T-helper 1 cell treated with Interleukin-12 subunit alpha and Interleukin-12 subunit beta and Interleukin-4 antibody, amounts not matched to agents 30 ng/mL and 1 ng/mL, for 36 hours (primary cell): ENCODE measurements around the gene PTCH2. TPM values are rescaled to one million over a fixed set of nuclear protein-coding genes. Genes with fewer than 3 reads are reported as not detected.

Experiments
- intact Hi-C: fragments of 100-400 bp; cut with micrococcal nuclease; formaldehyde crosslinking; loops from one replicate; pipeline ENCODE4 v1.15.1; 2024
- total RNA-seq: library from RNA; stranded (reverse); gene quantifications from 2 replicates; pipeline ENCODE4 v1.2.3, GENCODE V29; 2022

The PTCH2 gene
- total RNA-seq, 1 donor from 2014 or later = 1.3 TPM

- intact Hi-C loops = loop anchor here (5.0 kb wide), 1 partner anchor 653 kb away; the partner anchor contains the start of gene TESK2
Measured at GRCh38 chr1:44839576-44839975, 3.5 kb downstream of the PTCH2 start.

GRCh38 chr1:44838294-44838693 lies 4.8 kb downstream of the PTCH2 start:
- intact Hi-C loops = loop anchor here (5.0 kb wide), 1 partner anchor 654 kb away; the partner anchor contains the start of gene TESK2

- intact Hi-C loops = loop anchor here (1.0 to 5.0 kb wide), 6 partner anchors 37 to 656 kb away; partner anchors contain the start of genes EIF2B3, HECTD3 and TESK2
Measured at GRCh38 chr1:44835738-44836675, 7.0 kb downstream of the PTCH2 start.

GRCh38 chr1:44834328-44834727 lies 8.7 kb downstream of the PTCH2 start:
- intact Hi-C loops = no loop called here

- intact Hi-C loops = no loop called here
Measured at GRCh38 chr1:44832056-44832705, 10.9 kb downstream of the PTCH2 start.

DNA sequence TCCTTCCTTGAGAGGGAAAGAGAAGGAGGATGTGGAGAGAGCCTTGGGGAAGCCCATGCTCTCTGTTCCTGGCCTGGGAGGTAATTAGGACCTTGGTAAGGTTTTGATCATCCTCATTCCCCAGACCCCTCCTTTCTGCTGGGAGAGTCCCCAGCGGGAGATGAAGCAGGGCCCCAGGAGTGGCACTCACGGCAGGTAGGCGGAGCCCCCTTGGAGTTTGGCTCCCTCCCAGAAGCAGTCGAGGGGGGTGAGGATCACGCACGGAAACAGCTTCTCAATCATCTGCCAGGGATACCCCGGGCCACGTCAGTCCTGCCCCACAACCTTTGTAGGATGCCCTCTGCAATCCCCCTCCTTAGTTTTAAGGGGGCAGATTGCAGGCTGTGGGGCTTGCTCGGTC lies 11.5 kb downstream of the PTCH2 start:
- intact Hi-C loops = no loop called here

GRCh38 chr1:44830900-44831304 lies 12.2 kb downstream of the PTCH2 start:
- intact Hi-C loops = no loop called here

DNA sequence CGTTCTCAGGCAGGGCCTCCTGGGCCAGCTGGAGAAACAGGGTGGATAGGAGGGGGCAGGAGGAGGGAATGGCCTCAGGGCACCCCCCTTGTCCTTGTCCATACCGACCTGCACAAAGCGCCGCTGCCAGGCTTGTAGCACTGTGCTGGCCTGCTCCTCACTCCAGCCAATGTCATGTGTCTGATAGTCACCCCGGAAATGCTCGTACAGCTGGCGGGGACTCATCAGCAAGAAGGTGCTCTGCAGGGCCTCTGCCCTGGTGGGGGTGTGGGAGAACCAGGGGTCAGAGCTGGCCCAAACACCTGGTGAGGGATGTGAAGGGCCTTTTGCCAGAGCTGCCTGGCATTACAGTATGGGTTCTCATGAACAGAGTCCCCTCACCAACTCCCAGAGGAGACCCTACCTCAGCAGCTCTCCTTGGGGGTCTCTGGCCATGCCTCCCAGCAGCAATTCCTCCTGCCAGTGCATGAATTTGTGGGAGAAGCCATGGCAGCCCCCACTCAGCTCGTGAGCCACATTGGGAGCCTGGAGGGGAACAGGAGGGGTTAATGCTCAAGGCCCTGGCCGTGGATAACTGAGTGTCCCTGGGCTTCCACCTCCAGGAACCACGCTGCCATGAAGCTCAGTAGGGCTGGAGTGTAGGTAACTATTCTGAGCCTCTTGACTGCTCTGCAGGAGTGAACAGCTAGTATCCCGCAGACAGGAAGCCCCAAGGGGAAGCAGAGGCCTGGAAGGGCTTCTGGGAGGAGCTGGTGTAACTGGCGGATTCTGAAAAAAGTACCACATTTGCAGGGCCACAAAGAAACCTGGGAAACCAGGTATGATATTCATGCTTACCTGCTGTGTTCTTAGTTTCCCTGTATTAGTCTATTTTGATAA lies 13.3 kb downstream of the PTCH2 start:
- intact Hi-C loops = no loop called here

DNA sequence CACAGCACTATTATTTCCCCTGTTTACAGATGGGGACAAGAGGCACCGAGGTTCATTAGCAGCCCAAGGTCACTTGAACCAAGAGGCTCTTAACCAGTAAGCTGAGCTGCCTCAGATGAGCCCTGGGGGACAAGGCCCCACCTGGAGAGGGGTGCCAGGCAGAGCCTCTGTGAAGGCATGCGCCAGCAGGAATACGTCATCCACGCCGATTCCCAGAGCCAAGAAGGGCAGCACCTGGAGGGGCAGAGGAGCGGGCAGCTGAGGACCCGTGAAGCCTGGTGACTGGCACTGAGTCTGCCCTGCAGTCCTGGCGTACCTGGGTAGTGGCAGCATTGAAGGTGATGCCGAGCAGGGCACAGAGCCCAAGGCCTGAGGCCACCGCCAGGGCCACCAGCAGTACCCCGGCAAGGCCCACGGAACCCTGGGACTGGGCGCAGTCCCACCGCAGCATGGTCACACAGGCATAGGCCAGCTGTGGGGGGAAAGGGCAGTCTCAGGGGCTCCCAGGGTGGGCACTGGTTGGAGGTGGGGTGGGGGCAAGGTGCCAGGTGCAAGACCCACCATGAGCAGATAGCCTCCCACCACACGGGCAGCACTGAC lies 14.1 kb downstream of the PTCH2 start:
- intact Hi-C loops = no loop called here

GRCh38 chr1:44828003-44828651 lies 14.9 kb downstream of the PTCH2 start:
- intact Hi-C loops = no loop called here

DNA sequence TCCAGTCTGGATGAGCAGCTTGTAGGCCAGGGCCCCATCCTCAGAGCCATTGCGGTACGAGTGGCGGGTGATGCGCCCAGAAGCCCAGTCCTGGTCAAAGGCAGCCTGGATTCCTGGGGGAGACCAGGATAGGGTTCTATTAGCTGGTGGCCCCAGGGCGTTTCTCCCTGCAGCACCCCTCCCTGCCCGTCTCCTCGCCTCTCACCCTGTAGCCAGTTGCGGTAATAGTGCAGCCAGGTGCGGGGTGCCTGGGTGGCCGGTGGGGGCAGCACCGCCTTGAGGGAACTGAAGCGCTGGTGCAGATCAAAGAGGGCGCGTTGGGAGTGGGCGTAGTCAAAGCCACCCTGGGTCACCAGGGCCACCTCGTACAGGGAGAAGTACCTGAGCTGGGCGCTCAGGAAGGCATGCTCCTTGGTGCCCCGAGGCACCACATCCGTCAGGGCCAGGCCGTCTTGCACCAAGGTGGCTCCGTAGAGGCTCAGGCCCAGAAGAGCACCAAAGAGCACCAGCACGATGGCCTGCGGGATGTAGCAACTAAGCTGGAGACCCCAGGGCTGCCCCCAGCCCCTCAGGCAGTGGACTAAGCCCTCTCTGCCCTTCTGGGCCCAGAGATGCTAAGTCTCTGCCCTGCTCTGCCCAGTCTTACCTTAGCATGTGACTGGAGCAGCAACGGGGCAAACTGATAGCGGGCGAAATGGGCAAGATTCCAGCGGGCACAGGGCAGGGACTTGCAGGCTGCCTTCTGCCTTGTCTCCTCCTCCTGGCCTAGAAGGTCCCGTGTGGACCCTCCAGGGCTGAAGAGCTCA lies 15.7 kb downstream of the PTCH2 start:
- intact Hi-C loops = no loop called here

DNA sequence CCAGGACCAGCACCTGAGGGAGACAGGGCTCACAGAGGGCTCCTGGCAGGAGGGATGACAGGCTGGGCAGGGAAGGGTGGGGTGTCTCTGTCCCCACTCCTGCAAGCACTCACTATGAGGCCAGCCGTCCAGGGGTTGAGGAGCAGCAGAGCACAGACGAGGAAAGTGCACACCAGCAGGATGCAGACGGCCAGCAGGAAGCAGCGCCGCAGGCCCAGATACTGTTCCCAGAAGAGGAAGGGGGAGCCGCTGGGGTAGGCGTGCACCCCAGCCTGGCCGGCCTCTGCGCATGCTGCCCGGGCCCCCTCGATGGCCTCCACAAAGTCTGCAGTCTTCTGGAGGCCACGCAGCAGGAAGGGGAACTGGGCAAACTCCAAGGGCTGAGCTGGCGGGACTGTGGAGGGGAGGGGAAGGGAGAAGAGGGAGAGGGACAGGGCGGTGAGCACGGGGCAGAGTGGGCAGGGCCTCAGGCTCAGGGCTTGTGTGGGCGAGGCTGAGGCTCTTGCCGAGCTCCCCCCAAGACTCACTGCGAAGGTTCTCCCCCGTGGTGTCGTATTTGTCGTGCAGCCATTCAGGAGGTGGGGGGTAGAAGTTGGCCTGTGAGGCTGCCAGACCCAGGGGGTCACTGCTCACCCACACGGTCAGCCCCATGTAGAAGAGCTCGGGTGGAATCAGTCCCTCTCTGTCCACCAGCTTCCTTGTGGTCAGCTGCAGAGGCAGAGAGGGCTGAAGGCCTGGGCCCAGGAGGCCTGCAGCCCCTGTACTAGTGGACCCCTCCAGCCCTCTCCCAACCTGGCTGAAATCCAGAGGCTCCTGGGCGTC lies 16.5 kb downstream of the PTCH2 start:
- intact Hi-C loops = no loop called here

- intact Hi-C loops = loop anchor here (5.0 kb wide), 1 partner anchor 668 kb away; the partner anchor contains the start of gene TESK2
Measured at GRCh38 chr1:44824392-44824791, 18.7 kb downstream of the PTCH2 start.

DNA sequence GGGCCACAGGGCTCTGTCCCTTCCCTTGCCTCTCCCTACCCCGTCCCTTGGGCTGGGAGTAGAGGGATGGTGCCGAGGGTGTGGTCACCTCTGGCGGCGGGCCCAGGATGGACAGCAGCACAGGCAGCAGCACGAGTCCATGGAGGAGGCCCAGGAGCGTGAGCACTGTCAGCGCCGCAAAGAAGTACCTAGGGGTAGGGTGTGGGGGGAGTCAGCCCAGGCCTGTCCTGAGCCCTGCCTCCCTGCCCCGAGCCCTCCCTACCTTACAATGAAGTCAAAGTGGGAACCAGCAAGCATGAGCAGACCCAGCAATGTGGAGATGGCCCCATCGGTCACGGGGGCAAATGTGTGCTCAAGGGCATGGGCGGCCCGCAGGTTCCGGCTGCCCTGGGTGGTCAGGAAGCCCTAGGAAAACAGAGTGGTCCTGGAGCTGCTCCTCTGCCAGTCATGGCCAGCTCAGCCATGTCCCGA lies 20.0 kb downstream of the PTCH2 start:
- intact Hi-C loops = loop anchor here (5.0 kb wide), 1 partner anchor 669 kb away; the partner anchor contains the start of gene TESK2

- intact Hi-C loops = loop anchor here (5.0 kb wide), 1 partner anchor 670 kb away; the partner anchor contains the start of gene TESK2
Measured at GRCh38 chr1:44822131-44822701, 20.8 kb downstream of the PTCH2 start.

GRCh38 chr1:44821240-44821715 lies 21.8 kb downstream of the PTCH2 start:
- intact Hi-C loops = loop anchor here (5.0 kb wide), 1 partner anchor 671 kb away; the partner anchor contains the start of gene TESK2
